Ovary (tissue), 3 donors: Measurements from ENCODE around the gene SWI5.

Experiments used
- CTCF ChIP-seq, 3 donors: fragments of 450-650 bp in 2 of 3; fragments of 200-600 bp in 1 of 3; IDR thresholded peaks; one replicate each; pipeline versions ENCODE4 v1.5.1 to v1.8.0; 2016 to 2022; ENCODE audit warnings: antibody characterized with exemption in 3 of 3, mild to moderate bottlenecking in 1 of 3
- POLR2A ChIP-seq: fragments of 450-650 bp; IDR thresholded peaks from one replicate; pipeline ENCODE4 v1.6.1; 2017; ENCODE audit warnings: antibody characterized with exemption, mild to moderate bottlenecking, moderate library complexity
- donor health status: DM: no; HTN: no; CAD: no.

DNA sequence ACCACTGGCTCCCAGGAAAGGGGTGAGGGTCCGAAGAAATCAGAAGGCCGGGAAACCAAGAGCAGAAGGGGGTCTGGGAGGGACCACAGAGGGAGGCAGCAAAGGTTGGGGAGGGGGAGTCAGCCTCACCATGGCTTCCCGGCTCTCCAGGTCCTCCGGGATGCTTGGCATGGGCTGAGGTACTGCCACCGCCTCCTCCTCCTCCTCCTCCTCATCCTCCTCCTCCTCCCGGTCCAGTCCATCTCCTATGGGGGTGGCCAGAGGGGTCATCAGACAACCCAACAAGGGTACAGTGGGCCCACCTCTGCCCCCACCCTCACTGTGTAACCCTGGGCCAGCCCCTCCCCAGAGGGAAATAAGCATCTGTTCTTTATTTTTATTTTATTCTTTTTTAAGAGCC, 17.8 kb upstream of the SWI5 start:
- TF ChIP-seq CTCF (IDR thresholded peaks at IDR 0.05) = no peak
- no peak for TF ChIP-seq POLR2A
